GM18508 (cell line): ENCODE measurements around the gene STARD10.

Experiments
- ATAC-seq: cut with Tn5 transposase; IDR thresholded peaks from one replicate; pipeline ENCODE4 v1.9.1; 2021; ENCODE audit warnings: moderate number of reproducible peaks; ENCODE audit not compliant: insufficient read depth, unreplicated experiment

The STARD10 gene

GRCh38 chr11:72768581-72768980 is 25.3 kb downstream of the STARD10 start:
- ATAC-seq, result no peak

GRCh38 chr11:72767203-72768062 is 26.4 kb downstream of the STARD10 start:
- no peak for ATAC-seq

- ATAC-seq, result no peak
Measured at GRCh38 chr11:72766152-72766902, 27.5 kb downstream of the STARD10 start.

- no peak for ATAC-seq
Measured at GRCh38 chr11:72764503-72764902, 29.3 kb downstream of the STARD10 start.

GRCh38 chr11:72763823-72764222 is 30.0 kb downstream of the STARD10 start:
- ATAC-seq, result no peak

GRCh38 chr11:72762641-72763304 is 31.1 kb downstream of the STARD10 start:
- ATAC-seq, result no peak

- ATAC-seq, result no peak
Measured at GRCh38 chr11:72760539-72761405, 33.1 kb downstream of the STARD10 start.

GRCh38 chr11:72759468-72759985 is 34.3 kb downstream of the STARD10 start:
- ATAC-seq, result no peak

- ATAC-seq, result no peak
Measured at GRCh38 chr11:72758690-72759389, 35.0 kb downstream of the STARD10 start.

GRCh38 chr11:72758304-72758689 is 35.5 kb downstream of the STARD10 start:
- ATAC-seq, result no peak

- no peak for ATAC-seq
Measured at GRCh38 chr11:72755713-72756285, 38.0 kb downstream of the STARD10 start.

- ATAC-seq, result no peak
Measured at GRCh38 chr11:72754544-72755155, 39.2 kb downstream of the STARD10 start.

GRCh38 chr11:72754149-72754543 is 39.7 kb downstream of the STARD10 start:
- ATAC-seq, result no peak

GRCh38 chr11:72753341-72754148 is 40.3 kb downstream of the STARD10 start:
- ATAC-seq, result no peak

GRCh38 chr11:72752088-72752914 is 41.5 kb downstream of the STARD10 start, which contains the start of gene ARAP1:
Gene ARAP1, minus strand, starts transcription at chr11:72752408. Its CDS starts 25,280 bp downstream, at chr11:72727128.
- no peak for ATAC-seq
